Motor neuron (in vitro differentiated cells): ENCODE measurements around the gene TTYH3. TPM values are rescaled to one million over a fixed set of nuclear protein-coding genes. Genes with fewer than 3 reads are reported as not detected.
A peak's percentile ranks its signal among the peaks of the same experiment; 100 is the strongest.

ENCODE experiments used
- ATAC-seq, 8 experiments: fragments of 200-7000 bp; cut with Tn5 transposase; replicated peaks in 6 of 8; 2 replicates each; pipeline ENCODE4 v1.8.0; 2021; ENCODE audit warnings: mild to moderate bottlenecking in 8 of 8, moderate library complexity in 8 of 8
- H3K27ac ChIP-seq, 2 donors: fragments of 250-450 bp; sonication (Bioruptor Pico); 2 replicates each; pipeline ENCODE4 v1.9.0; 2021; ENCODE audit warnings: antibody characterized with exemption in 2 of 2, mild to moderate bottlenecking in 2 of 2, moderate library complexity in 1 of 2
- H3K4me1 ChIP-seq, 2 donors: fragments of 250-450 bp; sonication (Bioruptor Pico); replicated peaks in 1 of 2; 2 replicates each; pipeline ENCODE4 v1.6.1; 2021; ENCODE audit warnings: antibody characterized with exemption in 2 of 2, mild to moderate bottlenecking in 2 of 2, moderate library complexity in 1 of 2
- H3K4me3 ChIP-seq, 5 donors: fragments of 250-450 bp; sonication (Bioruptor Pico); 2 replicates each; pipeline ENCODE4 v1.9.0; 2021; ENCODE audit warnings: antibody characterized with exemption in 5 of 5, mild to moderate bottlenecking in 5 of 5, moderate library complexity in 4 of 5
- WGBS, 10 experiments: fragments of 450-650 bp; shearing (Covaris generic); methylation state at CpG; one replicate each; pipeline ENCODE4 v1.0.0; 2022; 5-methylcytosine and 5-hydroxymethylcytosine counted together
- in situ Hi-C, 9 experiments: fragments of 400-800 bp; cut with MboI; loops; one replicate each; pipeline ENCODE4 v1.15.0; 2021; ENCODE audit warnings: low sequenced_read_pairs in 9 of 9, low pct_unique_long_range_greater_than_20kb in 2 of 9; ENCODE audit not compliant: unreplicated experiment in 9 of 9
- total RNA-seq, 8 experiments: library from RNA; unstranded; fragments of 300-600 nt; gene quantifications; 2 replicates each; pipeline versions ENCODE4 v1.2.3 to v1.2.4, GENCODE V29; 2022

The TTYH3 gene
- total RNA-seq, 8 experiments from 2014 or later = 9.6 to 71.1 (median 37.5) TPM

DNA sequence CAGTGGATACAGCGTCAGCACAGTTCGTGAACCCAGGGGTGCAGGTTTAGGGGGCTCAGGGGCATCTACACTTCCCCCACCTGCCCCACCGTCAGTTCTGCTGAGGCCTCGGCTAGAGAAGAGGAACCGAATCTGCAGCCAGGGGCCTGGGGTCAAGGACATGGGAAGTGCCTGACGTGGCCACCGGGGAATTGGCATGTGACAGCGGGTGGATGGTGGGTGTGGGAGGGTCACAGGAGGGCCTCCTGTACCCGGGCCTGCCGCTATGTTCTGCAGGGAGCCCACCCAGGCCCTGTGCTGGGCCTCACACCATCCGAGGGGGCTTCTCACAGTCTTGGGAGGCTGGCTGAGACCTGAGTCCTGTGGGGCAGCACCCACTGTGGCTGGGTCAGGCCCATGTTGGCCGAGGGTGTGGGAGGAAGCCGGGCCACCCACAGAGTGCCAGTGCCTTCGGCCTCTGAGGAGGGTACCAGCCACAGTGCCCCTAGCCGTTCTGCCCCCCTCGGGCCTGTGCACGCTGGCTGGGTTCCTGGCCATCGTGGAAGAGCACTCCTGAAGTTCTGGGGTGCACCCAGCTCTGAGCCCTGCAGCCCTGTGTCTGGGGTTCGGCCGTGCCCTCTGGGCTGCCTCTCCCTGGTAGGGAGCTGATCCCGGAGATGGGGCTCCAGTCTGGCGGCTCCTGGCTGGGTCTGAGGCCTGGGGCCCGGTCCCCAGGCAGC lies 5.9 kb downstream of the TTYH3 start:
- no peak for ATAC-seq
- in situ Hi-C loops = no loop called here
- 57 to 100% (median 93%) methylated on average over 1 to 3 of the region's 23 CpGs; no CpG with 5 or more reads in 6 of the 10 experiments for WGBS, 10 experiments
- H3K27ac ChIP-seq = no peak overlapping the region
- no peak overlapping the region for H3K4me3 ChIP-seq
- peaks cover 27 to 30% of the 10 kb centered on the region in 2 donors for H3K4me1 ChIP-seq

DNA sequence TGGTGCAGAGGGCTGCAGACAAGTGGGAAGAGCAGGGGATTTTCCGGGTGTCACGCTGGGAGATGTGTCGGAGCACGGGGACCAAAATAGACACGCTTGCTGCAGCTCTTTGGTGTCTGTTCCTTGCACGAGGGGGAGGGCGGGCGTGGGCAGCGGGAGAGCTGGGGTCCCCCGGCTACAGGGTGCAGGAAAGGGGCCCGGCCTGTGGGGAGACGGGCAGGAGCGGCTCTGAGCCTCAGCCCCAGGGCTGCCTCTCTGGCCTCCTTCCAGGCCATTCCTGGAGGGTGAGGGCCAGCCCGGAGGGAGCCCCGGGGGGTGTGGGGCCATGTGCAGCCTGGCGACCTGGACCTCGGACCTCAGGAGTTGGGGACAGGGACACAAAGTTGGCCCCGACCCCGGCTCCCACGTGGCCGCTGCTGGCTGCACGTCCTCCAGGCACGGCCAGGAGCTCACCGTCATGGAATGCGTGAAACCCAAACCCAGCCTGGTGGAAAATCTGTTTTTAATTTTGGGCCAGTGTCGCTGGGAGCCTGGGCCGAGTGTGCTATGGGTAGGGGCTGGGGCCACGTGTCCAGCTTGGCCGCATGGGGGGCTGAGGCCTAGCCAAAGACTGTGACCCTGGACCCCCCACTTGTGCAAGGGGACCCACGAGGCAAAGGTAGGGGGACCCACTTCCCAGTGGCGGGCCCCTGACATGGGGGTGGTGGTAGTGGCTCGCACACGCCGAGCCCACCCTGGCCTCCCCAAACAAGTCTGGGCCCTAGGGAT lies 6.6 kb downstream of the TTYH3 start:
- 17 to 80% (median 35%) methylated on average over 2 of the region's 34 CpGs; no CpG with 5 or more reads in 7 of the 10 experiments for WGBS, 10 experiments
- Histone ChIP-seq H3K27ac (no peak overlapping the region), H3K4me3 (no peak overlapping the region), H3K4me1 (peaks cover 28 to 31% of the 10 kb centered on the region in 2 donors)
- in situ Hi-C loops = no loop called here
- peak in 2 of 8 experiments; percentile 4 to 17 for ATAC-seq

DNA sequence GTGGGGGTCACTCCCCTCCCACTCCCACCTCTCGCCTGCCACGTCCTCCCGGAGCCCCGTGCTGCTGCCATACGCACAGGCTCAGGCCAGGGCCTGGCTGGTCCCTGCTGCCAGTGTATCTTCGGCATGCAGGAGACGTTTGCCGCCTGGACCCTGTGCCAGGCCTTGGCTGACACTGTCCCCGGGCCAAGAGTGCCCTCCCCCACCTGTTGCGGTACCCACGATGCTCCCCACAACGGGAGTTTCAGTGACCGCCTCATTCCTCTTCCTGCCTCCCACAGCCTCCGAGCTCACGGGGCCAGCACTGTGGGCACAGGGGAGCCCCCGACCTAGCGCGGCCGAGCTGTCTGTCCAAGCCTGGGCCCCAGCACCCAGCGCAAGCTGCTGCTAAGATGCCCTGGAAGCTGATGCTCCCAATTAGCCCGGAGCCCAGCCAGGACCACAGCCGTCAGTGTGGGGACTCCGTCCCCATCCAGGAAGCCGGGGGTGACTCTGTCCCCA lies 7.4 kb downstream of the TTYH3 start:
- ATAC-seq = no peak
- Histone ChIP-seq H3K27ac (no peak overlapping the region), H3K4me1 (peaks cover 34 to 38% of the 10 kb centered on the region in 2 donors), H3K4me3 (no peak overlapping the region)
- in situ Hi-C loops = no loop called here
- WGBS, 10 experiments = 40 to 100% (median 80%) methylated on average over 1 to 18 of the region's 24 CpGs; no CpG with 5 or more reads in 7 of the 10 experiments

DNA sequence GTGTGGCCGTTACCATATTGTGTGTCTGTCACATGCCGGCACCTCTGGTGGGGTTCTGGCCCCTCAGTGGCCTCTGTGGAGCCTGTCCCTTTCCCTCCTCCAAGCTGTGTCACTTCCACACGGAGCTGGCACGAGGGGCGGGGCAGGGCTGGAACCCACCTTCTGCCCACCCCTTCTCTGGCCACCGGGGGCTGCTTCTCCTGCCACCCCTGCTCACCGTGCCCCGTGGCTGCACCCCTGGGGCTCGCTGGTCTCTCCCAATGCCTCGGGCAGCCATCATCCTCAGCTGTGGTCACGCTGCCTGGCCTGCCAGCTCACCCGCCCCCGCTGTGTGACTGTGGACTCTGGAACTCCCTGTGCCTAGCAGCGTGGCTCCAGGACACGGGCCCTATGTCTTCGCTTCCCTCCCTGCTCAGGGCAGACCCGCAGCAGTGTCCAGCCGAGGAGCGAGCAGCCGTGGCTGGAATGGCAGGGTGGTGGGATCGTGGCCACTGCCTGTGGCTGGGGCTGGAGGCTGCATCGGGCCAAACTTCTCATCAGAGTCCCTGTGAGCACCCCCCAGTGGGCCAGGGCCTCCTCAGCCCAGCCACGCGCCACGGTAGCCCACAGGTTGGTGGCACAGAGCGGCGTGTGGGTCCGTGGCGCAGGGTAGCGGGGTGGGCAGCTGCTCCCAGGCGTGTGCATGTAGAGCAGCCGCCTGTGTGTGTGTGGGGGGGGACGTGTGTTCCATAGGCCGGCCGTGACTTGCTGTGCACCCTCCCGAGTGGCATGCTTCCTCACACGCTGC lies 8.1 kb downstream of the TTYH3 start:
- Histone ChIP-seq H3K4me1 (peaks cover 35 to 38% of the 10 kb centered on the region in 2 donors), H3K4me3 (no peak overlapping the region), H3K27ac (no peak overlapping the region)
- in situ Hi-C loops = no loop called here
- no peak for ATAC-seq
- 80 to 100% (median 100%) methylated on average over 1 to 2 of the region's 37 CpGs; no CpG with 5 or more reads in 6 of the 10 experiments for WGBS, 10 experiments

DNA sequence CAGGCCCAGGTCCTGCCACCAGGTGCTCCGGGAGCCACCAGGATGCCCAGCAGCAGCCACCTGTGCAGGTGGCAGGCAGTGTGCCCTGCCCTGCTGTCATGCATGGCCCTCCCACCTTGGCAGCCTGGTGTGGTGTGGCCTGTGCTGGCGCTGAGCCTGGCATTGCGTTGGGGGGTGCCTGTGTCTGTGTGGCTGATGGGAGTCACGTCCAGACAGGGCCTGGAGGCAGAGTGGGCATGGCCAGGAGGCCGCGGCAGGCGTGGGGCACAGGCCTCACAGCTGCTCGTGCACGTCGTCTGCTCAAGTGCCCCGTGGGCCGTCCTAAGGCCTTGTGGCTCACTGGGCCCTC lies 8.7 kb downstream of the TTYH3 start:
- WGBS, 10 experiments = no CpG with 5 or more reads among the region's 12 CpGs
- no peak overlapping the region for H3K27ac ChIP-seq
- in situ Hi-C loops = no loop called here
- no peak for ATAC-seq
- no peak overlapping the region for H3K4me3 ChIP-seq
- peaks cover 41 to 42% of the 10 kb centered on the region in 2 donors for H3K4me1 ChIP-seq

DNA sequence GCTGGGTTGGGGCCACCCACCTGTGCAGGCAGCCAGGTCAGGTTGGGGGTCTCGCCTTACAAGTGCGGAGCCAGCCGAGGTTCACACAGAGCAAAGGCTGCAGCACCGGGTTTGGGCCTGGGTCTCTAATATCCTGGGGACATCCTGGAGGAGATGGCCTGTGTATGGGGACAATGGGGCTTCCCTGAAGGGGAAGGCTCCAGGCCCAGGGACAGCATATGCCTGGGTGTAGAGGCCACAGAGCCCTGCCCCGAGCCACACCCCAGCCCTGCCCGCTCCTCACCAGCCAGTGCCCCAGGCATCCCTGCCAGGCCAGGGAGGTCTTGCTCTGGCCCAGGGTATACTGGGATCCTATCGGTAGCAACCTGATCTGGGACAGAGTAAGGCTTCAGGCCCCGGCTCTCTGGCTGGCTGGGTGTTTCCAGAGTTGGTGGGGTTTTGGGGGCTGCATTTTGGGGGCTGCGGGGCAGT lies 9.1 kb downstream of the TTYH3 start:
- WGBS, 10 experiments = 27 to 40% methylated on average over 1 to 2 of the region's 9 CpGs; no CpG with 5 or more reads in 8 of the 10 experiments
- H3K4me3 ChIP-seq = no peak overlapping the region
- in situ Hi-C loops = no loop called here
- H3K27ac ChIP-seq = peak overlapping the region; percentile 21 to 38
- H3K4me1 ChIP-seq = peaks cover 43 to 45% of the 10 kb centered on the region in 2 donors
- ATAC-seq = peak; percentile 3 to 21 (median 6)

DNA sequence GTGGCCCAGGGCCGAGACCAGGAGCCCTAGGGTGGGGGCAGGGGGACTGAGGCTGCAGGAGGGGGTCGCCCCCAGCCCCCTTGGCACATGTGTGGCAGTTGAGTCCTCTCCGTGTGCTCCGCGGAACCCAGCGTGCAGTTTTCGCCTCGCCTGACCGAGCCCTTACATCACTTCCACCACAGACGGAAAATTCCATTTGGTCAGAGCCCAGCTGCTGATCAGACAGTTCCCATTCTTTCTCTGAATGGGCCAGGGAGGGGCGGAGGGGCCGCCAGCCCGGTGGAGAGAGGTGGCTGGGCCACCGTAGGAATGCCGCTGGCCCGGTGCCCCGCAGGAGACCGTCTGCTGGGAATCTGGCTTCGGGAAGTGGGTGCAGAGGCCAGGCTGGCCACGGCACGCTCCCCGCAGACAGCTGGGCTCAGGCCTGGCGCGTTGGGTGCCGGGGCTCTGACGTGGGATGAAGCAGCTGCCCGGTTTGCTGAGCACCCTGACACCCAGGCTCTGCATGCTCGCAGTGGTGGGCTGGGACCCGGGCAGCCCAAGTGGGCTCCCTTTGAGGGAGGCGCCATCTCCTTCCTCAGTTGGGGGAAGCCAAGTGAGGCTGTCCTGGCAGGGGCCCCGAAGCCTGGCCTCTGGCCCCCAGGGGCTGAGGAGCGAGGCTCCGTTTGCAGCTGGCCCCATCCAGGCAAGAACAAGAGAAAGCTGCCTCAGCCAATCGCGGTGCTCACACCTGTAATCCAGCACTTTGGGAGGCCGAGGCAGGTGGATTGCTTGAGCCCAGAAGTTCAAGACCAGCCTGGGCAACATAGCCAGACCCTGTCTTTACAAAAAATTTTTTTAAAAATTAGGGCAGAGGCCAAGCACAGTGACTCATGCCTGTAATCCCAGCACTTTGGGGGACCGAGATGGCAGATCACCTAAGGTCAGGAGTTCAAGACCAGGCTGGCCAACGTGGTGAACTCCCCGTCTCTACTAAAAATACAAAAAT lies 9.9 kb downstream of the TTYH3 start:
- H3K4me1 ChIP-seq = peaks cover 38 to 43% of the 10 kb centered on the region in 2 donors
- peak overlapping the region; percentile 21 to 38 for H3K27ac ChIP-seq
- no peak overlapping the region for H3K4me3 ChIP-seq
- in situ Hi-C loops = no loop called here
- WGBS, 10 experiments = 0 to 100% (median 78%) methylated on average over 1 to 15 of the region's 39 CpGs; no CpG with 5 or more reads in 3 of the 10 experiments
- peak; percentile 65 to 73 (median 71) for ATAC-seq

DNA sequence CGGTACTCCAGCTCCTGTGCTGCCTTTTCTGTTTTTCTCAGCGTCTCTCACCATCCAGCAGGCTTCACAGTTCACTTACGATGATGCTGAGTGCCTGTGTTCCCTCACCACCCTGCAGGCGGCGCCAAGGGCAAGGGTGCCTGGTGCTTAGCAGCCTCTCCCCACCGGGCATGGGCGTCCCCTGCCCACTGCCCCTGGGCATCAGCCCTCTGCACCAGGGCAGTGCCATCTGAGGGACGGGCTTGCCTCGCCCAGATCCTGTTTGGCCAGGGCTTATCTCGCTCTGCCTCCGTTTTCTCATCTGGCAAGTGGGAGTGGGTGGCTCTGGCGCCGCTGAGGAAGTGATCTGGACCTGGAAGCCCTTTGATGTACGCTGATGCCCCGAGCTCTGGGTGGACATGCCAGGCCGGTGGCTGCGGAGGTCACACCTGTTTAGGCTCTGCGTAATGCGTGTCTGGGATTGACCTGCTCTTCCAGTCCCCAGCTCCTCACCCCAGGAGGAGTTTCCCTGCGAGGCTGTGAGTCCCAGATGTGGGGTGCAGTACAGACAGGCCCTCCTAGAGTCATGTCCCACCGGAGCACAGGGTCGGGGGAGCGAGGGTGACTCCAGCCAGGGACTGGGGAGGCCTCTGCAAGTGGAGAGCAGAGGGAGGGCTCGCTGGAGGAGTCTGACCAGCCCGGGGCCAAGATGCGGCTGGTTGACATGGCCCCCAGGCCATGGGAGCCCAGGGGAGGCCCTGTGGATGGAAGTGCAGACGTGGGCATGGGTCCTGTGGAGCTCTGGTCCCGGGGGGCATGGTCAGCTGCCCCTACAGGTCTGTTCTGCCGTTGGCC lies 11.8 kb downstream of the TTYH3 start:
- Histone ChIP-seq H3K27ac (peak overlapping the region in 1 of 2 donors; percentile 66), H3K4me3 (no peak overlapping the region), H3K4me1 (peaks cover 33 to 36% of the 10 kb centered on the region in 2 donors)
- WGBS, 10 experiments = 80 to 100% (median 93%) methylated on average over 1 to 5 of the region's 29 CpGs; no CpG with 5 or more reads in 7 of the 10 experiments
- ATAC-seq = no peak
- in situ Hi-C loops = no loop called here

DNA sequence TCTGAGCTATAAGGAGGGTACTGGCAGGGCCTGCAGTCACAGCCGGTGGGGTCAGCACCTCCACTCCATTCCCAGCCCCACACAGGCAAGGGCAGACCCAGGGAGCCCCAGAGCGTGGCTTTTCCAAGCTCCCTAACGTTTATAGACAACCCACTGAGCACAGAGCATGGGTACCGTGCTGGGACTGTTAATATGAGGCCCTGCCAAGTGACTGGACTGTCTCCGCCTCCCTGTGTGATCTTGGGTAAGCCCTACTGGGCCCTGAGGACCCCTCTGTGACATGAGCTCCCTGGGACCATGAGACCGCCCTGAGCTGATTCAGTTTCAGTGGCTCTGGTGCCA lies 12.4 kb downstream of the TTYH3 start:
- peak in 5 of 8 experiments; percentile 13 to 37 (median 23) for ATAC-seq
- Histone ChIP-seq H3K4me1 (peaks cover 33 to 36% of the 10 kb centered on the region in 2 donors), H3K27ac (peak overlapping the region in 1 of 2 donors; percentile 66), H3K4me3 (no peak overlapping the region)
- 58 to 100% (median 80%) methylated on average over 1 to 3 of the region's 6 CpGs; no CpG with 5 or more reads in 6 of the 10 experiments for WGBS, 10 experiments
- in situ Hi-C loops = no loop called here

DNA sequence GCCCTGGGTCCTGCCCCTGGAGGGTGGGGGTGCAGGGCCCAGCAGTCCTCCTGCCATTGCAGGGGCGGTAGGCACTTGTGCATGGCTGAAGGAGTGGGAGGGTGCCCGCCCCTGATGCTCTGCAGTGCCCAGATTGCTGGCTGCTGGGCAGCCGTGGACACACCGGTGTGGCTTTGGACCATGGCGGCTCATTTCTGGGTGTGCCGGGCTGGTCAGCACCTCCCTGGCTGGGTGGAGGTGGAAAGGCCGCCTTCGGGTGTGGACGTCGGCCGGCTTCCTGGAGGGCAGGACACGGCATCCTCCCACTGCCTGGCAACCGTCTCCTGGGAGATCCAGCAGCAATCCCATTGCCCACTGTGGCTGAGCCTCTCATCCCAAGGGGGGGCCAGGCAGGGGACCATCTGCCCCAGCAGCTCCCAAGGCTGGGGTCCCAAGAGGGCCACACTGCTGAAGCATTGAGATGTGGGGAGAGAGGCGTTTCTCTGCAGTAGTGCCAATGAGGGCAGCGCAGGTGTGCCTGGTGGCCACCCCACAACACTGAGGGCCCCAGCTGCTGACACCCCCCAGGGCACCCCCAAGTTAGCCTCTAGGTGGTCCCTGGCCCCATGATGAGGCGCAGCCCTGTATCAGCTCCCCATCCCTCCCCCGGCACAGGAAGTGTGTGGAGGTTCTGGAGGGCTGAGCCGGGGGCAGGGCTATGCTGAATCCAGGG lies 12.9 kb downstream of the TTYH3 start:
- WGBS, 10 experiments = 7 to 52% (median 25%) methylated on average over 1 to 5 of the region's 18 CpGs; no CpG with 5 or more reads in 6 of the 10 experiments
- in situ Hi-C loops = no loop called here
- peak overlapping the region; percentile 1 to 66 for H3K27ac ChIP-seq
- H3K4me1 ChIP-seq = peaks cover 33 to 36% of the 10 kb centered on the region in 2 donors
- no peak overlapping the region for H3K4me3 ChIP-seq
- peak; percentile 10 to 66 (median 45) for ATAC-seq
